Activated naive CD8-positive, alpha-beta T cell treated with anti-CD3 and anti-CD28 coated beads, Interleukin-2, amount 50 U/mL, for 24 hours (primary cell): Measurements from ENCODE around the gene RNH1.

Experiments used
- ATAC-seq: fragments of 150-1000 bp; cut with Tn5 transposase; one replicate; pipeline ENCODE4 v1.10.0; 2021
- DNase-seq: peaks from one replicate; pipeline ENCODE4 v3.0.0; 2021
- H3K27ac Mint-ChIP-seq: one replicate; pipeline ENCODE4 v1.8.0; 2021; ENCODE audit warnings: mild to moderate bottlenecking, mixed read lengths
- H3K27me3 Mint-ChIP-seq: one replicate; pipeline ENCODE4 v1.8.0; 2021; ENCODE audit warnings: mixed read lengths
- H3K36me3 Mint-ChIP-seq: one replicate; pipeline ENCODE4 v1.8.0; 2021; ENCODE audit warnings: low read depth, mixed read lengths
- H3K4me1 Mint-ChIP-seq: one replicate; pipeline ENCODE4 v1.8.0; 2021; ENCODE audit warnings: mixed read lengths
- H3K4me3 Mint-ChIP-seq: one replicate; pipeline ENCODE4 v1.8.0; 2021; ENCODE audit warnings: mild to moderate bottlenecking, moderate library complexity, mixed read lengths
- H3K9me3 Mint-ChIP-seq: one replicate; pipeline ENCODE4 v1.8.0; 2021; ENCODE audit warnings: mixed read lengths

Gene RNH1

GRCh38 chr11:488579-488978 lies 18.5 kb downstream of the RNH1 start:
- no peaks in the 10 kb centered on the region for H3K36me3 Mint-ChIP-seq
- H3K27me3 Mint-ChIP-seq = no peaks in the 10 kb centered on the region
- DNase-seq = no peak
- H3K9me3 Mint-ChIP-seq = no peaks in the 10 kb centered on the region
- ATAC-seq = no peak
- no peaks in the 10 kb centered on the region for H3K4me1 Mint-ChIP-seq
- no peak overlapping the region for H3K4me3 Mint-ChIP-seq
- H3K27ac Mint-ChIP-seq = no peak overlapping the region

GRCh38 chr11:488062-488461 lies 19.0 kb downstream of the RNH1 start:
- no peak for DNase-seq
- Mint-ChIP-seq H3K36me3 (no peaks in the 10 kb centered on the region), H3K4me1 (no peaks in the 10 kb centered on the region), H3K27ac (no peak overlapping the region), H3K9me3 (no peaks in the 10 kb centered on the region), H3K27me3 (no peaks in the 10 kb centered on the region), H3K4me3 (no peak overlapping the region)
- ATAC-seq = no peak

GRCh38 chr11:487571-488021 lies 19.4 kb downstream of the RNH1 start:
- H3K4me3 Mint-ChIP-seq = no peak overlapping the region
- no peaks in the 10 kb centered on the region for H3K27me3 Mint-ChIP-seq
- DNase-seq = no peak

GRCh38 chr11:486189-486588 lies 20.9 kb downstream of the RNH1 start:
- no peak overlapping the region for H3K4me3 Mint-ChIP-seq
- H3K27ac Mint-ChIP-seq = no peak overlapping the region
- ATAC-seq = no peak
- H3K4me1 Mint-ChIP-seq = no peaks in the 10 kb centered on the region
- H3K27me3 Mint-ChIP-seq = no peaks in the 10 kb centered on the region
- no peaks in the 10 kb centered on the region for H3K9me3 Mint-ChIP-seq
- no peak for DNase-seq
- H3K36me3 Mint-ChIP-seq = no peaks in the 10 kb centered on the region

More at GRCh38 chr11:487571-488021, 19.4 kb downstream of the RNH1 start:
- H3K27ac Mint-ChIP-seq = no peak overlapping the region
- H3K36me3 Mint-ChIP-seq = no peaks in the 10 kb centered on the region
- ATAC-seq = no peak
- H3K4me1 Mint-ChIP-seq = no peaks in the 10 kb centered on the region
- H3K9me3 Mint-ChIP-seq = no peaks in the 10 kb centered on the region

- H3K9me3 Mint-ChIP-seq = no peaks in the 10 kb centered on the region
- H3K4me3 Mint-ChIP-seq = no peak overlapping the region
- peaks cover 2% of the 10 kb centered on the region for H3K4me1 Mint-ChIP-seq
- no peak overlapping the region for H3K27ac Mint-ChIP-seq
- H3K36me3 Mint-ChIP-seq = no peaks in the 10 kb centered on the region
- DNase-seq (no peak), ATAC-seq (no peak)
- H3K27me3 Mint-ChIP-seq = no peaks in the 10 kb centered on the region
Measured at GRCh38 chr11:484616-485015, 22.4 kb downstream of the RNH1 start.

GRCh38 chr11:479311-479710 lies 27.7 kb downstream of the RNH1 start:
- Mint-ChIP-seq H3K27me3 (no peaks in the 10 kb centered on the region), H3K4me1 (peaks cover 2% of the 10 kb centered on the region), H3K4me3 (no peak overlapping the region), H3K27ac (no peak overlapping the region), H3K36me3 (no peaks in the 10 kb centered on the region), H3K9me3 (no peaks in the 10 kb centered on the region)
- no peak for ATAC-seq
- DNase-seq = no peak

GRCh38 chr11:477052-477715 lies 29.9 kb downstream of the RNH1 start:
- H3K27ac Mint-ChIP-seq = no peak overlapping the region
- no peak overlapping the region for H3K4me3 Mint-ChIP-seq
- H3K36me3 Mint-ChIP-seq = no peaks in the 10 kb centered on the region
- H3K27me3 Mint-ChIP-seq = no peaks in the 10 kb centered on the region
- ATAC-seq (no peak), DNase-seq (no peak)
- no peaks in the 10 kb centered on the region for H3K9me3 Mint-ChIP-seq
- H3K4me1 Mint-ChIP-seq = peaks cover 2% of the 10 kb centered on the region

- peaks cover 2% of the 10 kb centered on the region for H3K4me1 Mint-ChIP-seq
- no peak overlapping the region for H3K27ac Mint-ChIP-seq
- H3K36me3 Mint-ChIP-seq = no peaks in the 10 kb centered on the region
- DNase-seq (no peak), ATAC-seq (no peak)
- no peaks in the 10 kb centered on the region for H3K27me3 Mint-ChIP-seq
- H3K9me3 Mint-ChIP-seq = no peaks in the 10 kb centered on the region
- no peak overlapping the region for H3K4me3 Mint-ChIP-seq
Measured at GRCh38 chr11:476416-476815, 30.6 kb downstream of the RNH1 start.

- H3K27ac Mint-ChIP-seq = no peak overlapping the region
- H3K9me3 Mint-ChIP-seq = no peaks in the 10 kb centered on the region
Measured at GRCh38 chr11:475941-476340, 31.1 kb downstream of the RNH1 start.

GRCh38 chr11:474914-475506 lies 32.0 kb downstream of the RNH1 start:
- no peaks in the 10 kb centered on the region for H3K27me3 Mint-ChIP-seq
- DNase-seq (no peak), ATAC-seq (no peak)
- no peaks in the 10 kb centered on the region for H3K36me3 Mint-ChIP-seq
- no peak overlapping the region for H3K27ac Mint-ChIP-seq
- H3K4me3 Mint-ChIP-seq = no peak overlapping the region
- H3K9me3 Mint-ChIP-seq = no peaks in the 10 kb centered on the region
- H3K4me1 Mint-ChIP-seq = no peaks in the 10 kb centered on the region

More at GRCh38 chr11:475941-476340, 31.1 kb downstream of the RNH1 start:
- Mint-ChIP-seq H3K27me3 (no peaks in the 10 kb centered on the region), H3K36me3 (no peaks in the 10 kb centered on the region), H3K4me3 (no peak overlapping the region), H3K4me1 (peaks cover under 1% of the 10 kb centered on the region)
- ATAC-seq = no peak
- no peak for DNase-seq

GRCh38 chr11:473962-474785 lies 32.9 kb downstream of the RNH1 start:
- H3K36me3 Mint-ChIP-seq = no peaks in the 10 kb centered on the region
- ATAC-seq (no peak), DNase-seq (no peak)
- H3K4me3 Mint-ChIP-seq = no peak overlapping the region
- H3K9me3 Mint-ChIP-seq = no peaks in the 10 kb centered on the region
- no peaks in the 10 kb centered on the region for H3K4me1 Mint-ChIP-seq
- H3K27ac Mint-ChIP-seq = no peak overlapping the region
- H3K27me3 Mint-ChIP-seq = no peaks in the 10 kb centered on the region

- ATAC-seq (no peak), DNase-seq (no peak)
- Mint-ChIP-seq H3K4me1 (no peaks in the 10 kb centered on the region), H3K4me3 (no peak overlapping the region), H3K9me3 (no peaks in the 10 kb centered on the region), H3K27me3 (no peaks in the 10 kb centered on the region), H3K27ac (no peak overlapping the region), H3K36me3 (no peaks in the 10 kb centered on the region)
Measured at GRCh38 chr11:473415-473814, 33.6 kb downstream of the RNH1 start.

GRCh38 chr11:472816-473215 lies 34.2 kb downstream of the RNH1 start:
- no peak overlapping the region for H3K27ac Mint-ChIP-seq
- no peaks in the 10 kb centered on the region for H3K36me3 Mint-ChIP-seq
- H3K4me3 Mint-ChIP-seq = no peak overlapping the region
- DNase-seq (no peak), ATAC-seq (no peak)
- H3K27me3 Mint-ChIP-seq = no peaks in the 10 kb centered on the region
- no peaks in the 10 kb centered on the region for H3K4me1 Mint-ChIP-seq
- no peaks in the 10 kb centered on the region for H3K9me3 Mint-ChIP-seq

- H3K4me1 Mint-ChIP-seq = no peaks in the 10 kb centered on the region
- H3K27ac Mint-ChIP-seq = no peak overlapping the region
- no peaks in the 10 kb centered on the region for H3K27me3 Mint-ChIP-seq
- DNase-seq (no peak), ATAC-seq (no peak)
- no peaks in the 10 kb centered on the region for H3K36me3 Mint-ChIP-seq
- no peak overlapping the region for H3K4me3 Mint-ChIP-seq
- H3K9me3 Mint-ChIP-seq = no peaks in the 10 kb centered on the region
Measured at GRCh38 chr11:472272-472671, 34.8 kb downstream of the RNH1 start.
